Lower lobe of right lung (tissue), 2 donors: ENCODE data around the gene PLD1. TPM values are rescaled to one million over a fixed set of nuclear protein-coding genes. Genes with fewer than 3 reads are reported as not detected.

Experiments used
- ATAC-seq, 2 donors: fragments of 200-7000 bp; cut with Tn5 transposase; one replicate each; pipeline ENCODE4 v1.9.1; 2020 to 2022; ENCODE audit warnings: mild to moderate bottlenecking in 2 of 2, moderate library complexity in 2 of 2
- DNase-seq: peaks from one replicate; pipeline ENCODE4 v3.0.0-alpha.2; 2020
- H3K27ac ChIP-seq: fragments of 200-600 bp; one replicate; pipeline ENCODE4 v1.8.0; 2022
- H3K27me3 ChIP-seq: fragments of 200-600 bp; one replicate; pipeline ENCODE4 v1.8.0; 2022; ENCODE audit warnings: low read depth
- H3K36me3 ChIP-seq: fragments of 200-600 bp; one replicate; pipeline ENCODE4 v1.8.0; 2022; ENCODE audit warnings: mild to moderate bottlenecking
- H3K4me1 ChIP-seq: fragments of 200-600 bp; one replicate; pipeline ENCODE4 v1.8.0; 2022
- H3K4me3 ChIP-seq: fragments of 200-600 bp; one replicate; pipeline ENCODE4 v1.8.0; 2022; ENCODE audit warnings: mild to moderate bottlenecking
- H3K9me3 ChIP-seq: fragments of 200-600 bp; one replicate; pipeline ENCODE4 v1.8.0; 2022
- intact Hi-C: fragments of 100-400 bp; cut with DNase I; formaldehyde crosslinking; loops from one replicate; pipeline ENCODE4 v1.11.0; 2022
- total RNA-seq: library from RNA; stranded (reverse); fragmentation: NEBNext Ultra II Directional; extraction: Animal tissue kit (Norgen Biotek cat#: 25700); gene quantifications from one replicate; pipeline ENCODE4 v1.2.1, GENCODE V29; 2021
- TF ChIP-seq, protein P1 (sequence below): fragments of 200-600 bp; IDR thresholded peaks from one replicate; pipeline ENCODE4 v1.8.0; 2022; ENCODE audit warnings: antibody characterized with exemption, mild to moderate bottlenecking
- donor health status: DM: no; HTN: yes; CAD: no; lungs with severe emphysema.

Gene PLD1
- total RNA-seq, 1 donor from 2014 or later, result 27.7 TPM

DNA sequence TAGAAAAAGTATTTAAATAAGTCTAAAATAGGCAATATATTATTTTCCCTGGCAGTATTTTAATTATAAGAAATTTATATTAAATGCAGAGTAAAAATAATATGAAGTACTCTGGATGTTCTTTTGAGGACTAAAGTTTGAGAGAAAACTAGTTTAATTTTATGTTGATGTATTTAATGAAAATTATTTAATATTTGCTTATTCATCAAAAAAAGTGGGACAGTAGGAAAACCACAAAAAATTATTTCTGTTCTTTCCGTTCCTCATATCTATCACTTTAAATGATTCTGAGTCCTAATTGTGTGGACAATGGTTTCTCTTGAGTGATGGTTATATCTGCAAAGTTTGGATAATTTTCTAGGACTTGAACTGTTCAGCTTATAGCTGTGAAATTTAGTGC, 202.8 kb downstream of the PLD1 start:
- TF ChIP-seq, protein P1, sequence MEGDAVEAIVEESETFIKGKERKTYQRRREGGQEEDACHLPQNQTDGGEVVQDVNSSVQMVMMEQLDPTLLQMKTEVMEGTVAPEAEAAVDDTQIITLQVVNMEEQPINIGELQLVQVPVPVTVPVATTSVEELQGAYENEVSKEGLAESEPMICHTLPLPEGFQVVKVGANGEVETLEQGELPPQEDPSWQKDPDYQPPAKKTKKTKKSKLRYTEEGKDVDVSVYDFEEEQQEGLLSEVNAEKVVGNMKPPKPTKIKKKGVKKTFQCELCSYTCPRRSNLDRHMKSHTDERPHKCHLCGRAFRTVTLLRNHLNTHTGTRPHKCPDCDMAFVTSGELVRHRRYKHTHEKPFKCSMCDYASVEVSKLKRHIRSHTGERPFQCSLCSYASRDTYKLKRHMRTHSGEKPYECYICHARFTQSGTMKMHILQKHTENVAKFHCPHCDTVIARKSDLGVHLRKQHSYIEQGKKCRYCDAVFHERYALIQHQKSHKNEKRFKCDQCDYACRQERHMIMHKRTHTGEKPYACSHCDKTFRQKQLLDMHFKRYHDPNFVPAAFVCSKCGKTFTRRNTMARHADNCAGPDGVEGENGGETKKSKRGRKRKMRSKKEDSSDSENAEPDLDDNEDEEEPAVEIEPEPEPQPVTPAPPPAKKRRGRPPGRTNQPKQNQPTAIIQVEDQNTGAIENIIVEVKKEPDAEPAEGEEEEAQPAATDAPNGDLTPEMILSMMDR, result no peak
- ATAC-seq (no peak), DNase-seq (no peak)
- no peaks in the 10 kb centered on the region for H3K9me3 ChIP-seq
- H3K36me3 ChIP-seq, result peaks cover 30% of the 10 kb centered on the region
- no peak overlapping the region for H3K4me3 ChIP-seq
- no peak overlapping the region for H3K27ac ChIP-seq
- intact Hi-C loops, result no loop called here
- H3K27me3 ChIP-seq, result no peaks in the 10 kb centered on the region
- H3K4me1 ChIP-seq, result no peaks in the 10 kb centered on the region

DNA sequence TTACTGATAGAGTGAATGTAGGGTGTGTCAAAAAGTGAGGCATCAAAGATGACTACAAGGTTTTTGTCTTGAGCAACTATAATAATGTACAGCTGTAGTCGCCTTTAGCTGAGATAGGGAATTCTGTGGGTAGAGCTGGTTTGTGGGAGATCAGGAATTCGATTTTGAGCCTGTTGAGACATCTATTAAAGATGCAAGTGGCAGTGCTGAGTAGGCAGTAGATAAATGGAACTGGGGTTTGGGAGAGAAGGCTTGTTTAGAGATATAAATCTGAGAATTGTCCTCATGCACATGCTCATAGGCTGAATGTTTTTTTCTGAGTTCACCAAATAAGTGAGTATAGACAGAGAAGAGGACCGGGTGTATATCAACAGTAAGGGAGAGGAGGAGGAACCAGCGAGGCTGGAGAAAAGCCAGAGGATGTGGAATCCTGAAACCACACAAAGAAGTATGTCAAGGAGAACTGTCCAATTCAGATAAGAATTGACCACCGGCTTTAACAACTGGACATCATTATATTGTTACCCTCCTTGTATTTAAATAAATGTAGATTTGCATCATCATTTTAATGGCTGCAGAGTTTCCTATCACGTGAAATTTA, 204.0 kb downstream of the PLD1 start:
- DNase-seq (no peak), ATAC-seq (no peak)
- intact Hi-C loops, result no loop called here
- no peak overlapping the region for H3K4me3 ChIP-seq
- TF ChIP-seq, protein P1, result no peak
- no peaks in the 10 kb centered on the region for H3K9me3 ChIP-seq
- H3K27ac ChIP-seq, result no peak overlapping the region
- no peaks in the 10 kb centered on the region for H3K27me3 ChIP-seq
- H3K36me3 ChIP-seq, result peaks cover 30% of the 10 kb centered on the region
- no peaks in the 10 kb centered on the region for H3K4me1 ChIP-seq

DNA sequence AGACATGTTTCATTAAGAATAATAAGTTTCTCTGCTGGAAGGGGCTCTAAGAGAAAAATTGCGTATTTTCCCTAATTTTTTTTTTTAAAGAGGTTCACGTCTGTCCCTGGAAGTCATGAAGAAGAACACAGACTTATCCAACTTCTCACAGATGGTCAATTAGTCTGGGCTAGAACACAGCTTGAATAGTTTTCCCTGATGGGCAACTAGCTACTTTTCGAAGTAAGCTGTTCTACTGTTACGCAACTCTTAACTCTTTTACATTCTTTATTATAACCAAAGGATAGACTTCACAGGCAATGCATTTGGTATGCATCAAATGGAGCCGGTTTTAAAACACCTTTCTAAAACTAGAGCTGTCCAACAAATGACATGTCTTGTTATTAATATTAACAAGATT, 205.9 kb downstream of the PLD1 start:
- ATAC-seq (no peak), DNase-seq (no peak)
- TF ChIP-seq, protein P1, result no peak
- Histone ChIP-seq H3K4me3 (no peak overlapping the region), H3K4me1 (no peaks in the 10 kb centered on the region), H3K9me3 (no peaks in the 10 kb centered on the region), H3K27me3 (no peaks in the 10 kb centered on the region), H3K27ac (no peak overlapping the region), H3K36me3 (peaks cover 26% of the 10 kb centered on the region)
- intact Hi-C loops, result no loop called here

DNA sequence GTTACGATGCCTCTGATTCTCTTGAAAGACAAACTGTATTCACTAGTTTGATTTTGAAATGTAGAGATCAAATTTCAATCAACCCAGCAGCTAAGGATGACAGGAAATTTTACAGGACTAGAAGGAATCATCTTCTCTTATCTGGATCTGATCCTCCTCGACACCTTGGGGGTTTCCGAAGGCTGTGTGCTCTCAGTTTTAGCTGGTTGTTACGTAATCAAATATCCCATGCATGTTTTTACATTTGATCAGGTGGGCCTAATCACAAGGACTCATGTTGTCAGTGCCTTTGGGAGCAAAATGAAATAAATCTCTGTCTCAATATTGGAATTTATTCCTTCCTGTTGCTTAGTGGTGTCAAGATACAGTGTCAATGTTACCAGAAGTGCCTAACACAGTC, 208.2 kb downstream of the PLD1 start:
- no peak overlapping the region for H3K27ac ChIP-seq
- DNase-seq (no peak), ATAC-seq (no peak)
- peaks cover 26% of the 10 kb centered on the region for H3K36me3 ChIP-seq
- H3K4me1 ChIP-seq, result no peaks in the 10 kb centered on the region
- TF ChIP-seq, protein P1, result no peak
- no peaks in the 10 kb centered on the region for H3K27me3 ChIP-seq
- no peaks in the 10 kb centered on the region for H3K9me3 ChIP-seq
- H3K4me3 ChIP-seq, result no peak overlapping the region
- intact Hi-C loops, result no loop called here

DNA sequence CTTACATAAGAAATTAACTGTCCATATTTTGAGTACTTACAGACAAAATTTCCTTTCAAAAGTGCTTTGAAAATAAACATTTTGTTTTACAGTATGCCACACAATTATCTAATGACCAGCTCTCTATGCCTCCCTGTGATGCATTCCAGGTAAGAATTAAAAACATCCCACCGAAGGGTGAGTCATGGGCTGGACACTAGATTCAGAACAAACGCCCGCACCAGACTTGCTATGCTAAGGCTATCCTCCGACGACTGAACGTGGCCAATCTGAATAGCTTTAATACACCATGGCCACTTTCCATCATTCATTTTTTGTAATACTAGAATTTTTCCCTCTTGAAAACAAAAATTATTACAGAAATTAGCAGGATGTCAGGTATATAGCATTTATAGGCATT, 210.3 kb downstream of the PLD1 start:
- H3K4me1 ChIP-seq, result no peaks in the 10 kb centered on the region
- intact Hi-C loops, result no loop called here
- no peak overlapping the region for H3K4me3 ChIP-seq
- DNase-seq, result no peak
- peaks cover 26% of the 10 kb centered on the region for H3K36me3 ChIP-seq
- ATAC-seq, result no peak
- H3K27me3 ChIP-seq, result no peaks in the 10 kb centered on the region
- H3K9me3 ChIP-seq, result no peaks in the 10 kb centered on the region
- TF ChIP-seq, protein P1, result no peak
- H3K27ac ChIP-seq, result no peak overlapping the region
